Activated naive CD4-positive, alpha-beta T cell treated with anti-CD3 and anti-CD28 coated beads for 36 hours (primary cell): Measurements from ENCODE around the gene VSIG10L2. TPM values are rescaled to one million over a fixed set of nuclear protein-coding genes. Genes with fewer than 3 reads are reported as not detected.

ENCODE experiments used
- CTCF ChIA-PET: fragments of 350-600 bp; sonication (Branson Sonifier 250); formaldehyde crosslinking; loops from one replicate; lab custom pipeline; 2021; ENCODE audit warnings: antibody characterized with exemption; lab: Charles Lee
- DNase-seq: peaks from one replicate; pipeline ENCODE4 v3.0.0-alpha.2; 2020
- H3K27ac Mint-ChIP-seq: one replicate; pipeline ENCODE4 v1.8.0; 2021; ENCODE audit warnings: mild to moderate bottlenecking, mixed read lengths
- H3K27me3 Mint-ChIP-seq: one replicate; pipeline ENCODE4 v1.8.0; 2021; ENCODE audit warnings: low read depth, mixed read lengths
- H3K36me3 Mint-ChIP-seq: one replicate; pipeline ENCODE4 v1.8.0; 2021; ENCODE audit warnings: low read depth, mixed read lengths
- H3K4me1 Mint-ChIP-seq: one replicate; pipeline ENCODE4 v1.8.0; 2021; ENCODE audit warnings: low read depth, mixed read lengths
- H3K4me3 Mint-ChIP-seq: one replicate; pipeline ENCODE4 v1.8.0; 2021; ENCODE audit warnings: mild to moderate bottlenecking, moderate library complexity, mixed read lengths
- H3K9me3 Mint-ChIP-seq: one replicate; pipeline ENCODE4 v1.8.0; 2021; ENCODE audit warnings: mixed read lengths
- intact Hi-C: fragments of 100-400 bp; cut with micrococcal nuclease; formaldehyde crosslinking; loops from one replicate; pipeline ENCODE4 v1.15.1; 2023
- total RNA-seq, 2 experiments: library from RNA; stranded (reverse); gene quantifications; one replicate each; pipeline ENCODE4 v1.2.3, GENCODE V29; 2021

VSIG10L2 gene
- total RNA-seq, 2 experiments from 2014 or later = not detected

- no peak overlapping the region for H3K4me3 Mint-ChIP-seq
- H3K4me1 Mint-ChIP-seq = no peaks in the 10 kb centered on the region
- no peaks in the 10 kb centered on the region for H3K27me3 Mint-ChIP-seq
- intact Hi-C loops = no loop called here
- no peak for DNase-seq
- H3K9me3 Mint-ChIP-seq = peaks cover 4% of the 10 kb centered on the region
- H3K27ac Mint-ChIP-seq = no peak overlapping the region
- H3K36me3 Mint-ChIP-seq = peaks cover under 1% of the 10 kb centered on the region
- CTCF ChIA-PET = no interaction called here
Measured at GRCh38 chr11:125957618-125958332, 11.9 kb downstream of the VSIG10L2 start.

DNA sequence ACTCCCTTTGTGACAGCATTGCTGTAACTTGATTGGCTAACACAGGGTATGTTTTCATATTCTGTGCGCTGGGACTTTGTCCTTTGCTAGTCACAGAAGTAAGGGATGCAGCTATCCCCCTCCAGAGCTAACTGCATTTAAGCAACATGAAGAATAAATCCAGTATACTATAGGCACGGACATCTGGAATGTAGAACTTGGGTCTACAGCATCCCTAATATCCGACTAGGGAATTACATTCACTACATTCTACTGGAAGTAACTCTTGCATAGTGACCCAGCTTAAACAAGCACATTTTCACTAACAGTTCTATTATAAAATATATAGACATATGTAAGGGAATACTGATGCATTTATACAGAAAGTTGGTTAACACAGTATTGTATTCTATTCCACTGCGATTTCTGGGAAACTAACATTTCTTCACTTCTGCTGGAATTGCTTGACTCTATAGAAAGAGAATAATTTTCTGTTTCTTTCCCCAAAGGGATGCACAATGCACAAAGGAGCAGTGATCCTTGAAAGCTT lies 13.1 kb downstream of the VSIG10L2 start:
- H3K4me3 Mint-ChIP-seq = no peak overlapping the region
- no peak overlapping the region for H3K27ac Mint-ChIP-seq
- no peaks in the 10 kb centered on the region for H3K4me1 Mint-ChIP-seq
- no peaks in the 10 kb centered on the region for H3K27me3 Mint-ChIP-seq
- peaks cover 3% of the 10 kb centered on the region for H3K36me3 Mint-ChIP-seq
- DNase-seq = no peak
- intact Hi-C loops = no loop called here
- CTCF ChIA-PET = no interaction called here
- peaks cover 9% of the 10 kb centered on the region for H3K9me3 Mint-ChIP-seq

DNA sequence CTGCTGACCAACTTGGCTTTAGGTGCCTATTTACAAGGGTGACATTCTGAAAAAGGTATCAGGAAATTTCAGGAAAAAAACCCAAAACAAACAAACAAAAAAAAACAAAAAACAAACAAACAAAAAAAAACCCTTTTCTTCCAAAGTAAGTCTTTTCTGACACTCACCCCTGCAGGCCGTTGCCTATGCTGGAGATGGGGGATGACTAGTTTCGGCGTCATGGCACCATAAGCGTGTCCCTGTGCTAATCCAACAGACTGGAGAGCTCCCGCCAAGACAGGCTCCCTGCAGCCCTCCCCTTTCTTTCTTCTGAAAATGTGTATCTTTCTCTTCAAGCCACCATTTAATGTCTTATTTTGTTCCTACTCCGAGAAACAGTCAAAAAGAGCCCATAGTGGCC lies 13.7 kb downstream of the VSIG10L2 start:
- CTCF ChIA-PET = no interaction called here
- no peaks in the 10 kb centered on the region for H3K4me1 Mint-ChIP-seq
- H3K27ac Mint-ChIP-seq = no peak overlapping the region
- intact Hi-C loops = no loop called here
- H3K36me3 Mint-ChIP-seq = peaks cover 3% of the 10 kb centered on the region
- H3K4me3 Mint-ChIP-seq = no peak overlapping the region
- no peaks in the 10 kb centered on the region for H3K27me3 Mint-ChIP-seq
- peaks cover 9% of the 10 kb centered on the region for H3K9me3 Mint-ChIP-seq
- no peak for DNase-seq

- Mint-ChIP-seq H3K4me3 (no peak overlapping the region), H3K27me3 (no peaks in the 10 kb centered on the region), H3K27ac (no peak overlapping the region), H3K4me1 (no peaks in the 10 kb centered on the region), H3K36me3 (peaks cover 3% of the 10 kb centered on the region), H3K9me3 (peaks cover 9% of the 10 kb centered on the region)
- intact Hi-C loops = no loop called here
- CTCF ChIA-PET = no interaction called here
- DNase-seq = no peak
Measured at GRCh38 chr11:125959931-125960330, 14.1 kb downstream of the VSIG10L2 start.

DNA sequence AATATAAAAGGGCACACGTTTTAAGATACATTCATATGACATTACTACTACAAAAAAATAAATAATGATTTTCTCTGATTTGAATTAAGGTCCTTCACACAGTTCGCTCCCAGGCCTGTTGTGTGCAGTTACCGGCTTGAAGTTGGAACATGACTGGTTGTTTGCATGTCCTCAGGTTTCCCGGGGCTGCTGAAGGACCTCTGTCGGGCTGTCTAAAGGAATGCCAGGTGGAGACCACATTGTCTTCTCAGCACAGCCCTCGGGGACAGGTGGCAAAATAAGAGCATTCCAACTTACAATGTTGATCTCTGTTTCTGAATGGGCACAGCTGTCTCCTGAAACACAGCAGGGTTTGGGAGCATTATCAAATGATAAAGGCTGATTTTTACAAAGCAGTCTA lies 14.9 kb downstream of the VSIG10L2 start:
- Mint-ChIP-seq H3K9me3 (peaks cover 9% of the 10 kb centered on the region), H3K27ac (no peak overlapping the region), H3K4me3 (no peak overlapping the region), H3K4me1 (no peaks in the 10 kb centered on the region), H3K36me3 (peaks cover 3% of the 10 kb centered on the region), H3K27me3 (no peaks in the 10 kb centered on the region)
- DNase-seq = no peak
- intact Hi-C loops = no loop called here
- CTCF ChIA-PET = interaction anchor here (0.9 kb wide), 1 partner anchor 22 kb away, joined by 3 read pairs; no protein-coding TSS in a partner anchor

- DNase-seq = no peak
- Mint-ChIP-seq H3K27ac (no peak overlapping the region), H3K36me3 (peaks cover 5% of the 10 kb centered on the region), H3K4me1 (no peaks in the 10 kb centered on the region), H3K9me3 (peaks cover 8% of the 10 kb centered on the region), H3K4me3 (no peak overlapping the region), H3K27me3 (no peaks in the 10 kb centered on the region)
- intact Hi-C loops = no loop called here
- CTCF ChIA-PET = interaction anchor here (1.0 kb wide), 1 partner anchor 226 kb away, joined by 3 read pairs; no protein-coding TSS in a partner anchor
Measured at GRCh38 chr11:125967515-125967914, 21.7 kb downstream of the VSIG10L2 start.

DNA sequence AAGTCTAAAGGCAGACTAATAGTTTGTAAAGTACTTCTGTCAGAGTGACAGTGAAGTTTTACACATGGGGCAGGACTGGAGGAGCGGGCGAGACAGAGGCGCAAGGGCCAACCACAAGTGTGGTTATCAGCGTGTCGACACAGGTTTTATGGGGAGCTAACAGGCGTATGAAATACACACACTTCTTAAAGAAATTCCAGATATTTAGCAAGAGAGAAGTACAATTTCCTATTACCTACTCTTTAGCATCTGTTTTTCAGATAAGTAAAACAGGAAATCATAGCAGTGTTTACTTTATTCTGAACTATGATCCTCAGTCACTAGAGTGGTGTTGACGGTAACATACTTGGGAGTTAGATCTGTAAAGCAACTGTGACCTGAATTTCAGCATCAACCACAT lies 22.5 kb downstream of the VSIG10L2 start:
- H3K27me3 Mint-ChIP-seq = no peaks in the 10 kb centered on the region
- H3K4me1 Mint-ChIP-seq = no peaks in the 10 kb centered on the region
- peaks cover 3% of the 10 kb centered on the region for H3K36me3 Mint-ChIP-seq
- H3K9me3 Mint-ChIP-seq = no peaks in the 10 kb centered on the region
- intact Hi-C loops = no loop called here
- no peak overlapping the region for H3K27ac Mint-ChIP-seq
- DNase-seq = no peak
- H3K4me3 Mint-ChIP-seq = no peak overlapping the region
- CTCF ChIA-PET = interaction anchor here (1.0 kb wide), 1 partner anchor 225 kb away, joined by 3 read pairs; no protein-coding TSS in a partner anchor

DNA sequence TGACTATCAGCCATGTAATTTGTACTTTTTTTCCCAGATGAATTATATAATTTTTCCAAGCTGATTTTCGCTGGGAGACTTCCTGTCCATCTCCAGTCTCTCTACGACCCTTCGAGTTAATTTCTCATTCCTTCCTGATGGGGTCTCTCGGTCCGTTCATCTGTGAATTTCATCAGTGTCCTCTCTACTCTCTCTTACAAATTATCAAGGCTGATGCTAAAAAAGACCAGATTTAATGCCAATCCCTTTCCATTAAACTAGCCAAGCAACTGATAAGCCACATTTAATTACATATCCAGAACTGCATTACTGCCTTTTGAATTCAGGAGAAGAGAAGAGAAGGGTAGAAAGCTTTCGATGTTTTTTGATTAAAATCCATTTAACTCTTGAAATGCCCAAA lies 25.8 kb downstream of the VSIG10L2 start:
- H3K36me3 Mint-ChIP-seq = no peaks in the 10 kb centered on the region
- no peaks in the 10 kb centered on the region for H3K27me3 Mint-ChIP-seq
- no peak overlapping the region for H3K4me3 Mint-ChIP-seq
- intact Hi-C loops = no loop called here
- H3K9me3 Mint-ChIP-seq = no peaks in the 10 kb centered on the region
- DNase-seq = no peak
- CTCF ChIA-PET = no interaction called here
- no peaks in the 10 kb centered on the region for H3K4me1 Mint-ChIP-seq
- H3K27ac Mint-ChIP-seq = no peak overlapping the region

- no peak overlapping the region for H3K27ac Mint-ChIP-seq
- H3K4me3 Mint-ChIP-seq = no peak overlapping the region
- intact Hi-C loops = no loop called here
- DNase-seq = no peak
- peaks cover 2% of the 10 kb centered on the region for H3K36me3 Mint-ChIP-seq
- no peaks in the 10 kb centered on the region for H3K27me3 Mint-ChIP-seq
- no peaks in the 10 kb centered on the region for H3K4me1 Mint-ChIP-seq
- H3K9me3 Mint-ChIP-seq = no peaks in the 10 kb centered on the region
- CTCF ChIA-PET = no interaction called here
Measured at GRCh38 chr11:125974284-125974683, 28.4 kb downstream of the VSIG10L2 start.

GRCh38 chr11:125975634-125976033 lies 29.8 kb downstream of the VSIG10L2 start:
- H3K36me3 Mint-ChIP-seq = peaks cover 2% of the 10 kb centered on the region
- H3K4me1 Mint-ChIP-seq = no peaks in the 10 kb centered on the region
- no peaks in the 10 kb centered on the region for H3K27me3 Mint-ChIP-seq
- CTCF ChIA-PET = no interaction called here
- H3K9me3 Mint-ChIP-seq = no peaks in the 10 kb centered on the region
- DNase-seq = no peak
- no peak overlapping the region for H3K27ac Mint-ChIP-seq
- no peak overlapping the region for H3K4me3 Mint-ChIP-seq
- intact Hi-C loops = no loop called here

DNA sequence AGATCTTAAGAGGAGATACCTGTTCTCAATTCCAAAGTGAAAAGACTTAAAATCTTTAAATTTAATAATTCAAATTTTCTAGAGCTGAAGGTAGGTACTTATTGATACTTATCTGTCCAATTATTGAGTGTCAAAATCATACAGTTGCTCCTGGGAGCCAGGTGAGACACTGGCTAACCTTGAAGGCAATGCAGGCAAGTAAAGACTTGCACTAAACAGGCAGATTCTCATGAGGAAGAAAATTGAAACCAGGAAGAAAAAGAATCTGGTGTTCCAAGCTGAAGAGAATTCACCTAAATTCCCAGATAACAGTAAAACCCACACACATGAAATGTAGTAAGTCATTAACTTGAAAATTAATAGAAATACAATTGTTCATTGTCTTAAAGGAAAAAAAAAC lies 30.3 kb downstream of the VSIG10L2 start:
- Mint-ChIP-seq H3K27ac (no peak overlapping the region), H3K9me3 (no peaks in the 10 kb centered on the region), H3K4me3 (no peak overlapping the region), H3K4me1 (no peaks in the 10 kb centered on the region), H3K36me3 (peaks cover 2% of the 10 kb centered on the region), H3K27me3 (no peaks in the 10 kb centered on the region)
- CTCF ChIA-PET = no interaction called here
- intact Hi-C loops = no loop called here
- no peak for DNase-seq

DNA sequence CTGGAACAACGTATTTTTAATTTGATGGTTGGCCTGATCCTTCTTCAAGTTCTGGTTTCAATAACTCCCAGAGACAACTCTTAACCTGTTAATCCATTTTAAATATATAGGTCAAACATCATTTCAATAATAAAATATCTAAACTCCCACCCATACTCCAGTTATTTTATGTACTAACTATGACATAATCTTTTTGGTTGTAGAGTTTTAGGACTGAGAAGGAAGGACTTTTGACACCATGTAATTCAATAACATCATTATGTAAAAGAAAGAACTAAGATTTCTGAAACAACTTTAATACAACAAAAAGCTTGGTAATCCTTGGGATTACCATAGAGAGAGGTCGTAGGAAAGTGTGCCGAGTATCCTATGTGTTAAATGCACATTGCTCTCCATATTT lies 31.5 kb downstream of the VSIG10L2 start:
- Mint-ChIP-seq H3K4me1 (no peaks in the 10 kb centered on the region), H3K27ac (no peak overlapping the region), H3K36me3 (peaks cover 2% of the 10 kb centered on the region), H3K4me3 (no peak overlapping the region), H3K9me3 (no peaks in the 10 kb centered on the region), H3K27me3 (no peaks in the 10 kb centered on the region)
- DNase-seq = no peak
- intact Hi-C loops = no loop called here
- CTCF ChIA-PET = no interaction called here

GRCh38 chr11:125978181-125978716 lies 32.4 kb downstream of the VSIG10L2 start:
- intact Hi-C loops = no loop called here
- no peaks in the 10 kb centered on the region for H3K9me3 Mint-ChIP-seq
- CTCF ChIA-PET = no interaction called here
- no peak overlapping the region for H3K4me3 Mint-ChIP-seq
- no peaks in the 10 kb centered on the region for H3K4me1 Mint-ChIP-seq
- H3K36me3 Mint-ChIP-seq = peaks cover 2% of the 10 kb centered on the region
- DNase-seq = no peak
- H3K27me3 Mint-ChIP-seq = no peaks in the 10 kb centered on the region
- no peak overlapping the region for H3K27ac Mint-ChIP-seq
